Uterus (tissue), 4 donors: ENCODE data around the gene CFAP73. TPM values are rescaled to one million over a fixed set of nuclear protein-coding genes. Genes with fewer than 3 reads are reported as not detected.
"Not testable (repeated sequence)": the region's sequence is repeated elsewhere in the genome, so short reads cannot be mapped to it uniquely, and the experiment has no call there.

Source experiments
- DNase-seq, 2 donors: peaks; one replicate each; pipeline ENCODE4 v3.0.0-alpha.2; 2019 to 2020
- H3K27ac ChIP-seq, 2 donors: fragments of 200-600 bp; sonication (generic); 1 replicate in 1 of 2; 2 replicates in 1 of 2; pipeline ENCODE4 v1.5.1; 2016 to 2018
- H3K27me3 ChIP-seq, 2 donors: fragments of 200-600 bp; sonication (generic); one replicate each; pipeline ENCODE4 v1.5.1; 2018 to 2019; ENCODE audit warnings: control low read depth in 1 of 2
- H3K36me3 ChIP-seq, 2 donors: fragments of 200-600 bp; sonication (generic); one replicate each; pipeline ENCODE4 v1.5.1; 2019; ENCODE audit warnings: control low read depth in 1 of 2
- H3K4me1 ChIP-seq, 2 donors: fragments of 200-600 bp; sonication (generic); one replicate each; pipeline ENCODE4 v1.5.1; 2018 to 2019; ENCODE audit warnings: control low read depth in 1 of 2
- H3K4me3 ChIP-seq, 2 donors: fragments of 200-600 bp; sonication (generic); 1 replicate in 1 of 2; 2 replicates in 1 of 2; pipeline ENCODE4 v1.5.1; 2018 to 2019; ENCODE audit warnings: mild to moderate bottlenecking in 1 of 2
- H3K9me3 ChIP-seq, 2 donors: fragments of 200-600 bp; sonication (generic); one replicate each; pipeline ENCODE4 v1.5.1; 2019; ENCODE audit warnings: control low read depth in 1 of 2
- CTCF ChIP-seq, 4 experiments: fragments of 200-600 bp in 2 of 4; fragments of 450-650 bp in 2 of 4; sonication (generic) in 2 of 4; IDR thresholded peaks; one replicate each; pipeline ENCODE4 v1.5.1; 2016 to 2019; ENCODE audit warnings: antibody characterized with exemption in 4 of 4, mild to moderate bottlenecking in 2 of 4, moderate library complexity in 1 of 4
- POLR2A ChIP-seq, 2 donors: fragments of 450-650 bp; IDR thresholded peaks; one replicate each; pipeline ENCODE4 v1.6.1; 2016; ENCODE audit warnings: antibody characterized with exemption in 2 of 2, mild to moderate bottlenecking in 1 of 2, moderate library complexity in 1 of 2
- intact Hi-C: fragments of 100-400 bp; cut with DNase I; formaldehyde crosslinking; loops from one replicate; pipeline ENCODE4 v1.15.1; 2023; ENCODE audit warnings: low total_unique reads
- total RNA-seq, 4 donors: library from RNA; depleted of rRNA in 3 of 4; stranded (reverse); fragments of >200 nt in 3 of 4; gene quantifications; one replicate each; pipeline versions ENCODE4 v1.1.0 to v1.2.4, GENCODE V29; 2014 to 2023
- donor health status: DM: yes; HTN: yes; CAD: no.

Gene CFAP73
- total RNA-seq, 4 donors from 2014 or later, result 0.67 to 2.6 TPM; not detected in 2

GRCh38 chr12:113114447-113115178 is 34.9 kb upstream of the CFAP73 start:
- no peak for DNase-seq
- no peak overlapping the region for H3K27ac ChIP-seq
- H3K4me1 ChIP-seq, result no peaks in the 10 kb centered on the region
- no peaks in the 10 kb centered on the region for H3K27me3 ChIP-seq
- TF ChIP-seq CTCF (IDR thresholded peaks at IDR 0.05) (no peak), POLR2A (IDR thresholded peaks at IDR 0.05) (no peak)
- intact Hi-C loops, result no loop called here
- H3K36me3 ChIP-seq, result no peaks in the 10 kb centered on the region
- H3K4me3 ChIP-seq, result no peak overlapping the region
- no peaks in the 10 kb centered on the region for H3K9me3 ChIP-seq

- H3K27ac ChIP-seq, result no peak overlapping the region
- H3K27me3 ChIP-seq, result no peaks in the 10 kb centered on the region
- H3K4me3 ChIP-seq, result no peak overlapping the region
- DNase-seq, result no peak
- no peak for TF ChIP-seq CTCF (IDR thresholded peaks at IDR 0.05)
- TF ChIP-seq POLR2A (IDR thresholded peaks at IDR 0.05), result no peak
- no peaks in the 10 kb centered on the region for H3K9me3 ChIP-seq
- H3K4me1 ChIP-seq, result no peaks in the 10 kb centered on the region
- H3K36me3 ChIP-seq, result no peaks in the 10 kb centered on the region
- intact Hi-C loops, result no loop called here
These were observed 33.9 kb upstream of the CFAP73 start for GRCh38 chr12:113115455-113116126.

GRCh38 chr12:113116875-113117274 is 32.6 kb upstream of the CFAP73 start:
- DNase-seq, result no peak
- Histone ChIP-seq H3K9me3 (no peaks in the 10 kb centered on the region), H3K4me3 (no peak overlapping the region), H3K27me3 (no peaks in the 10 kb centered on the region), H3K4me1 (no peaks in the 10 kb centered on the region), H3K27ac (no peak overlapping the region), H3K36me3 (no peaks in the 10 kb centered on the region)
- intact Hi-C loops, result no loop called here
- TF ChIP-seq CTCF (IDR thresholded peaks at IDR 0.05), result no peak
- TF ChIP-seq POLR2A (IDR thresholded peaks at IDR 0.05), result no peak

GRCh38 chr12:113117684-113118083 is 31.8 kb upstream of the CFAP73 start:
- H3K4me3 ChIP-seq, intact Hi-C loops, H3K36me3 ChIP-seq, H3K4me1 ChIP-seq, H3K9me3 ChIP-seq, H3K27ac ChIP-seq, H3K27me3 ChIP-seq, DNase-seq: not testable (repeated sequence)

GRCh38 chr12:113118142-113118541 is 31.4 kb upstream of the CFAP73 start:
- no peaks in the 10 kb centered on the region for H3K27me3 ChIP-seq
- intact Hi-C loops, result no loop called here
- no peak overlapping the region for H3K4me3 ChIP-seq
- DNase-seq, result no peak
- no peak for TF ChIP-seq POLR2A (IDR thresholded peaks at IDR 0.05)
- TF ChIP-seq CTCF (IDR thresholded peaks at IDR 0.05), result no peak
- H3K9me3 ChIP-seq, result no peaks in the 10 kb centered on the region
- no peaks in the 10 kb centered on the region for H3K4me1 ChIP-seq
- H3K27ac ChIP-seq, result no peak overlapping the region
- no peaks in the 10 kb centered on the region for H3K36me3 ChIP-seq
